ENCODE measurements around the gene PLP2.

GRCh38 chrX:49210406-49210805 lies 38.7 kb downstream of the PLP2 start:
- TF ChIP-seq CTCF (IDR thresholded peaks at IDR 0.05) = no peak
- TF ChIP-seq POLR2A (IDR thresholded peaks at IDR 0.05) = no peak

Measured in thyroid gland (tissue), 4 donors.